CD4-positive, alpha-beta T cell treated with Interleukin-4 for 4 hours (primary cell): Measurements from ENCODE around the gene TRIM32.

Source experiments
- DNase-seq: peaks from one replicate; pipeline ENCODE4 v3.0.0-alpha.2; 2020

TRIM32 gene

GRCh38 chr9:116687074-116687753 lies at the start of gene TRIM32:
TSS of gene TRIM32 (plus strand) at chr9:116687305. CDS start at chr9:116697743, 10,438 bp downstream.
- peak; percentile 89 for DNase-seq

- no peak for DNase-seq
These were observed 47.8 kb upstream of the TRIM32 start for GRCh38 chr9:116639251-116639741.

GRCh38 chr9:116641292-116642059 lies 45.6 kb upstream of the TRIM32 start:
- DNase-seq, result no peak

- DNase-seq, result no peak
These were observed 43.4 kb upstream of the TRIM32 start for GRCh38 chr9:116643691-116644090.

- DNase-seq, result no peak
These were observed 42.9 kb upstream of the TRIM32 start for GRCh38 chr9:116644091-116644688.

- DNase-seq, result no peak
These were observed 40.2 kb upstream of the TRIM32 start for GRCh38 chr9:116646661-116647514.

- no peak for DNase-seq
These were observed 39.6 kb upstream of the TRIM32 start for GRCh38 chr9:116647515-116647809.

GRCh38 chr9:116653348-116654058 lies 33.6 kb upstream of the TRIM32 start:
- DNase-seq, result no peak

- no peak for DNase-seq
These were observed 33.1 kb upstream of the TRIM32 start for GRCh38 chr9:116654059-116654355.

GRCh38 chr9:116656501-116656971 lies 30.6 kb upstream of the TRIM32 start:
- DNase-seq, result no peak

GRCh38 chr9:116656977-116657376 lies 30.1 kb upstream of the TRIM32 start:
- no peak for DNase-seq

- no peak for DNase-seq
These were observed 28.8 kb upstream of the TRIM32 start for GRCh38 chr9:116658265-116658664.

- DNase-seq, result peak; percentile 32
These were observed 25.8 kb upstream of the TRIM32 start for GRCh38 chr9:116661037-116661954.

- DNase-seq, result no peak
These were observed 24.3 kb upstream of the TRIM32 start for GRCh38 chr9:116662646-116663310.

GRCh38 chr9:116663581-116663980 lies 23.5 kb upstream of the TRIM32 start:
- no peak for DNase-seq

- DNase-seq, result no peak
These were observed 18.0 kb upstream of the TRIM32 start for GRCh38 chr9:116668970-116669695.

GRCh38 chr9:116671605-116672004 lies 15.5 kb upstream of the TRIM32 start:
- DNase-seq, result no peak

- no peak for DNase-seq
These were observed 13.7 kb upstream of the TRIM32 start for GRCh38 chr9:116673375-116673774.

GRCh38 chr9:116674210-116674980 lies 12.7 kb upstream of the TRIM32 start:
- DNase-seq, result no peak
